HG02981 (cell line): ENCODE data around the gene RELCH.

ENCODE experiments used
- ATAC-seq: cut with Tn5 transposase; IDR thresholded peaks from one replicate; pipeline ENCODE4 v1.9.1; 2021; ENCODE audit warnings: mild to moderate bottlenecking, moderate library complexity; ENCODE audit not compliant: unreplicated experiment

The RELCH gene

DNA sequence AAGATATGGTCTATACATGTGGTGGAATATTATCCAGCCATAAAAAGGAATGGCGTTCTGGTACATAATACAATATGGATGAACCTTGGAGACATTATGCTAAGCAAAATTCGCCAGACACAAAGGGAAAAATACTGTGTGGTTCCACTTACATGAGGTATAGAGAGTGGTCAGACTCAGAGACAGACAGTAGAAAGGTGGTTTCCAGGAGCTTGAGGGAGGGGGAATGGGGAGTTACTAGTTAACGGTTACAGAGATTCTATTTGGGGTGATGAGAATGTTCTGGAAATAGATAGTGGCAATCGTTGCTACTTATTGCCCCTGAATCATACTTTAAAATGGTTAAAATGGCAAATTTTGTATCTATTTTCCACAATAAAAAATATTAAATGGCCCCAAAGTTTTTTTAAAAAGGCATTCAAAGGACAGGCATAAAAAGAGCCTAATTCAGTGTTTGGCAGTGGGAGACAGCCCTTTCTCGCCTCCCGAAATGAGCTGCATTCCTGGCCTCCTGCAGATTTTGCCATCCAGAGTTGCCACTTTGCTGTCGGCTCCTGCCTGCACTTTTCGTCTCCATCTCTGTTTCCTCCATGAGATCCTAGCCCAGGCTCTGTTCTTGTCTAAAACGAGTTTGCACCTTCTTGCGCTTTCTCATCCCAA is 151.5 kb downstream of the RELCH start:
- no peak for ATAC-seq

DNA sequence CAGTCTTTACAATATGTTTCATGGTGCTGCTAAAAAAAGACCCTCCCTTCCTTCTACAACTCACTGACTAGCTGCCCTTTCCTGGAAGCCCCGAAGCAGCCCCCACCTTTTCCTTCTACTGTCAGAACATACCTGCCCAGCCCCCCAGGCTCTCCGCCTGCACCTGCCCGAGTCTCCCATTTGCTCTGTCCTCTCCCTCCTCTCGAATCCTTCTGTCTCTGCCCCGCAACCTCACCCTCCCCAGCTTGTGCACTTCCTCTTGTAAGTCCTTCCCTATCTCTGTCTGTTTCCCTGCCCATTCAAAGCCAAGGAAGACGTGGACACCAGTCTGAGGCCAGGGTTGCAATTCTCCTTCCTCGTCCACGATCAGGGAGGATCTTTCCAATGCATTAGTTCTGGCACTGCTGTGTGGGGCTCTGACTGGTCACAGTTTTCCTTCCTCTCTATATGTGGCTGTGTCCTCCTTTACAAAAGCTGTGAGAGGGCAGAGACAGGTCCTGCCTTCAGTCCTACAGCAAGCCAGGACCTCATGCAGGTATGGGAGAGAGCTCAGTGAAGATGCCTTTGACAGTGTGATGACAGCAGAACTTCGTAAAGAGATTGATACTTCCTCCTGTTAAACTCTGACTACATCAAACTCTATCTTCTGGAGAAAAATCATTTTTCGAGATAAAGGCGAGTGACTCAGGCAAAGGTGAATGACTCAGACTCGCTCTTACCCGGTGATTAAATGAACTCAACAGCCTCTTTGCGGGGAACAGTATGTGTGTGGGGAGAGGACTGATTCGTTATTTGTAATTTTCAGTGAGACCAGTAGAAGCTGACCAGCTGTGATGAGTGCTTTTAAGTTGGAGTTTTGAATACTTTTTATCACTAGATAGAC is 152.3 kb downstream of the RELCH start:
- no peak for ATAC-seq

DNA sequence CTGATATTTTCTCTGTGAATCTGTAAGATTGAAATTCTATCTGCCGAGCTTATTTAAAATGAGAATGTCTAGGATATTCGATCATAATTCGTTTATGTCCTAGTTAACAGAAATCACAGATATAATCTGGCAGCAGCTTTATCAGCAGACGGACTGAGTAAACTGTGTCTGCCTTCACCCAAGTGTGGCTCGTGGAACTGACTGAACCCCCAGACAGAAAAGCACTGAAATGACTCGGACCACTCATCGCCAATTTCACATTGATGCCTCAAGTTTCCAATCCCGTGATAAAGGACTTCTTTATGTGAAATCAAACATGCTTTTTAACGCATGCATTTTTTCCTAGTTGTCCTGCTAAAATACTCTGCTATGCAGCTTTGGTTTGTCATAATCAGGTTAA is 153.9 kb downstream of the RELCH start:
- ATAC-seq, result no peak

DNA sequence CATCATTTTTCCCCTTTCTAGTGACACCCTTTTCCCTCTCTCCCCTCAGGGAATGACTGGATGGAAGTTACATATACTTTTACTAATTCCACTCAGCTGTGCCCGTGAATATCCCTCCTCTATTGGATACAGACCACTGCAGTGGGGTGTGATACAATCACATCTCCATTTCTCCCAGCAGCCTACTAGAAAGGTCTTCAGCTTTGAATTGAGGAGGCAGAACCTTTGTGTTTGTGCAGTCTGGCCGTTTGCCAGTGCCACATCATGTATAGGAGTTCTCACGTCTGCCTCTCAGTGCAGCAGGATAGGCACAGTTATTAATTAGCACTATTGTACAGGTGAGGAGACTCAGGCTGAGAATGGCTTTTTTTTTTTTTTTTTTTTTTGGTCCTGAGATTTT is 154.4 kb downstream of the RELCH start:
- ATAC-seq, result no peak

DNA sequence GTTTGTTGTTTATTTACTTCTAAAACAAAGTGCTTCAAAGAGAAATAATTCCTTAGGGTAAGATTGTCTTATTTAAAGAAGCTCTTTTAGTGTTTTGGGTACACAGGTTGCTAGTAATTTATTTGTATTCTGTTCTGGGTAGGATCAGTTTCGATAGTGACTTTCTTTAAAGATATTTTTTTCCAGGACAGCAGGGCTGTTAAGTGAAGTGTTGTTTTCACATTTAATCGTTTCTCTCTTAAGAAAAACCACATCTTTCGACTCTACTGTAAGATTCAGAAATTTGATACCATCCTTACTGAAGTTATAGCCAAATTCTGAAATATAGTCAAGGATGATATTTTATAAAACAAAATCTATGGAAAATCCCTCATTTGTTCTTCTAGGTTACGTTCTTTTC is 155.8 kb downstream of the RELCH start:
- no peak for ATAC-seq

DNA sequence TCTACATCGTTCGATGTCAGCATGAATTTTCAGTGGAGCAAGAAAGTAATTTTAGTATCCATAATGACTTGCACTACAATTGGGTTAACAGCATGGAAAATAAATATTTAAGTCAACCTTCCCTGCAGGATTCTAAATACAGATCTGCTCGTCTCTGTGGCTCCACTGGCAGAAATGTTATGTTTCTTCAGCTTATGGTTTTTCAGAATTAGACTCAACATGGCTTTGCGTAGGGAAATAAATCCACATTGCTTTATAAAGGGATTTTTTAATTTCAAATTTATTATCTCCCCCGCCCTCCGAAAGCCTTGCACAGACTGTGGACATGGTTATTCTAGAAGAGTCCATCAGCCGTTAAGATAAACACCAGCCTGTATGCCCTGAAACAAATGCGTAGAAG is 156.3 kb downstream of the RELCH start:
- ATAC-seq, result no peak

DNA sequence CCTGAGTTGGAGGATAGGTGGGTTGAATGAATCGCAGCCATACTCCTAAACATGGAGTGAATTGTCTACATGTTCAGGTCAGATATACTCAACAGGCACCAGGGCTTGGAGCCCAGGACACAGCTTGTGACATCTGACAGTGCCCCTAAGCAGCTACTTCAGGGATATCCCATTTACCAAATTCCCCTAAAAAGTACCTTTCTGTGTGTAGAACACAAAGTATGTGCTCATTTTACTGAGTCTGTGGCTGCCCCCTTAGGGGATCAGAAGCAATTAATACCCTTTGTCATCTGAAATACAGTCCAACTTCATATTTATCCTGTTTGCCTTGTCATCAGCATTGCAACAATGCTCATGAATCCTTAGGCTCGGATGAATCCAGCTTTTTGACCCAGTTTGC is 158.9 kb downstream of the RELCH start:
- ATAC-seq, result no peak

DNA sequence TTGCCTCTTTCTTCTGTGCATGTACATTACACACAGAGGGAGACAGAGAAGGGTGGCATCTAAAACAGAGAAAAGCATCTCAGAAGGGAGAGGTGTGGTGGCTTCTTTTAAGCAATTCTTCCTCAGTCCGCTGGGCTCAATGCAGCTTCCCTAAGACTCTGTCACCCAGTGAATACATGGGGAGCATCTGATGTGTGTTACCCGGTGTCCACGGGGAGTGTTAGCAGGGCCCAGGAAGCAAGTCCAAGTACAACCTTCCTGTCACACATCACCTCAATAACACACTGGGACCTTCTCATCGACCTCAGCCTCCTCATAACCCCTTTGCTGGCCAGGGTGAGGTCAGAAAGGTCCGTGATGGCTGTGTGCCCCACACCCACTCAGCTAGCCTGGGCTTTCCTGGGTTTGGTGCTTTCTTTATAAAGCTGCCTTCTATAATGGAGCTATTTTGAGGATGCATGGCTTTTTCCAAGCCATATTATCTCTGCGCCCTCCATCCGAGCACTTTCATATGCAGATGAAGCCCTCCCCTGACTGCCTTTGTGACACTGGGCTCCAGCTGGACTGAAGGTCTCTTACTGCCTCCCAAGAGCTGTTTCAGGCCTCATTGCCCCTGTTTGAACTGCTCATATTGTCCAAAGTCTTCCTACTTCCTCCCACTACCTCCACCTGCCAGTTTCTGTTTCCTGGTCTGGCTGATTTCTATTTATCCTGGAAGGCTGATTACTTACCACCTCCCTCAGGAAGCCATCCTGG is 159.5 kb downstream of the RELCH start:
- no peak for ATAC-seq

DNA sequence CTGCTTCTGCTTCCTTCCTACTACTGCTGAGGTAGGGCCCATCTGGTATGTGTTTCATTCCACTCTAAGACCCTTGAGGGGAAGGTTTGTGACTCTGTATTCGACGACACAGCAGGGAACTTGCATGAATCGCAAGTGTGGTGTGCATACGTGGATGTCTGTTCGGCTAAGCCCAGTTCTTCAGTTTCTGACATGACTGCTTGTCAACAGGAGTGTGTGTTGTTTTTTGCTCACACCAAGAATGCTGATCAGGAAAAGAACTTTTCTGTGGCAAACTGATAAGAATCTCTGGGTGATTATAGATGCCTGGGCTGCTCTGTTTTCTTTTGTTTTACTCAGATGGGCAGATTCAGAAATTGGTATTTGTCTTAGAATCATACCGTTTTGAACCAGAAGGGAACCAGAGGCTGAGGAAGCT is 160.0 kb downstream of the RELCH start:
- no peak for ATAC-seq

DNA sequence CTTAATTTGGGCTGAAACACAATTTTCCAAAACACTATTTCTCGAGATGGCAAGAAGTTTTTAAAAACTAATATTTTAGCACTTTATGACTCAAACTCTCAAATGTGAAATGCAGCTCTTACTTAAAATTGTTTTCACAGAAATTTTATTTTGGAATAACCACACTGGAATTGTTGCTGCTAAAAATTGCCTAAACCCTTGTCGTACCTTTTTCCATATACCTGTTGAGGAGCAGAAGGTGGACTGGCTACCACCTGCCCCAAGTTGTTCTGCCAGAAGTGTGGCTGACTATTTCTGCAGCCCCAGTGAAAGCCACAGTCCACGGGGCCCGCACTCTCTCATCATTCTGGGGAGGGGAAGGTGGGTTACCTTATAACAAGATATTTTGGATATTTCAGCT is 161.4 kb downstream of the RELCH start:
- ATAC-seq, result no peak

DNA sequence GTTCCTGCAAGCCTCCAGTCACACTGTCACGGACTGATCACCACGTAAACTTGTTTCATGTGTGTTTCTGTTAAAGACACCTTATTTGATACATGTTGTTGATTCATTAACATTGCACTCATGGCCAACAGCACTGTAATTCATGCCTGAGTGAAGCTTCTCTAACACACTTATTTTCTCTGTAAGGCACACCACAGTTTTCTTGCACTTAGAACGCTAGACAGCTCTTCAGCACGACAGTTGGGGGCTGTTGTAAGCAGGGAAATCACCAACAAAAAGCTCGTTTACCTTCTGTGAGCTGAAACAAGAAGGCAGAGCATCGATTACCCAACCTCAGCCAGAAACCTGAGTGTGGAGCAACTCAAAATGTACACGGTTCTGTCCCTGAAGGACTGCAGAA is 166.1 kb downstream of the RELCH start:
- ATAC-seq, result no peak

DNA sequence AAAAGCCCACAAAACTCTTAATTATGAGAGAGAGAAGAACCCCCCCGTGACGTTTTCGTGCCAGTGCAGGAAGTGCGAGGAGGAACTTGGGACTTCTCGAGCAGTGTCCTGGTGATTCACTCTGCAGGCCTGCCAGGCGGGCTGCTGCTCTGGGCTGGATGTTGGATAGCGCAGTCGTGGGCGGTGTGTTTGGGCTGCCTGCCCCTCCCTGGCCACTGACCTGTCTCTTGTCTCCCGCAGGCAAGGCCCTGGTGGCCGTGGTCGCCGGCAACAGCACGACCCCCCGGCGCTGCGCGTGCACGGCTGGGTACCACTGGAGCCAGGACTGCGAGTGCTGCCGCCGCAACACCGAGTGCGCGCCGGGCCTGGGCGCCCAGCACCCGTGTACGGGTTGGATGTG is 167.1 kb downstream of the RELCH start:
- no peak for ATAC-seq

DNA sequence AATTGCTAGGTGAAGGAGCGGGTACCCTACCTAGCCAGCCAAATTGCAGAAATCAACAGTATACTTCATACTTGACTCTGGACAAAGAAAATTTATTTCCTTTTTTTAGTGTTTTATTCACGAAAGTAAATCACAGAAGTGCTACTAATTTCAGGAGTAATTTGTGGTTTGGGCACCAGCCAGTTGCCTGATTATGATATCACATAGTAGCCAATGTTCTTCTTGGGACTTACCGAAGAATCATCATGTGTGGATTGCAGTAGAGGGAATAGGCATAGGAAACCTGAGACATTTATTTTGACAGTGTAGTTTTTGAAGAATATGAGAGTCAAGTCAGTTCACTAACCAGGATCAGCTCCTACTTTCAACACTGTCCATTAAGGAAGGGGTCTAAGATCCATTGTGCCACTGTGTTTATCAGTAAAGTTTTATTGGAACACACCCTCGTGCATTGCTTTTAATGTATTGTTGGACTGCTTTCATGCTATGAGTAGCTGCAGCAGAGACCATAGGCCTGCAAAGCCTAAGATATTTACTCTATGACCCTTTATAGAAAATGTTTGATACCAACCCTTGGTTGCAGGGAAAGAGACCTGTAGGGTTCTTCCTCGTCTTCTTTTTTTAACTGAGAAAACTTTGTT is 170.1 kb downstream of the RELCH start:
- no peak for ATAC-seq
